Measurements from ENCODE around the gene ACTBL2. TPM values are rescaled to one million over a fixed set of nuclear protein-coding genes. Genes with fewer than 3 reads are reported as not detected.
A peak's percentile ranks its signal among the peaks of the same experiment; 100 is the strongest.

The ACTBL2 gene
- total and polyA plus RNA-seq, 4 donors: not detected

DNA sequence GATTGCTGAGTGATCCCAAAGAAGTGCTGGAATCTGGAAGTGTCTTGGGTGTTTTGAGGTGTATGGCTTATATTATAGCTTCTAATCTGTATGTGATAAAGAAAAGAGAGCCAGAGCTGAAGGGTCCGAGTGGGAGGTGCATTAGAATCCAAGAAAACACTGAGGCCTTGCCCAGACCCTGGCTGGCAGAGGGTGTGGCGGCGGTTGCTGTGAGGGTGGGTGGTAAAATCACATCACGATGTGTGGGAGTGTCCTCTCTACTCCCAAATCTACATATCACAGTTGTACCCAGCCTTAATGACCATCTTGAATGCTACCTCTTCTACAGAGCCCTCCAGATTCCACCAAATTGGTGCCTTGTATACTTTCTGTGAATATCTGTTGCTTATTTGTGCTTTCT, 28.9 kb downstream of the ACTBL2 start:
- H3K36me3 ChIP-seq (ENCODE audit: control insufficient read depth, insufficient read depth, low read length): no peaks in the 10 kb centered on the region
- no peaks in the 10 kb centered on the region for H3K9me3 ChIP-seq (ENCODE audit: control insufficient read depth, insufficient read depth, low read length)
- no peaks in the 10 kb centered on the region for H3K27me3 ChIP-seq (ENCODE audit: control insufficient read depth, insufficient read depth, low read length)
- H3K4me1 ChIP-seq (ENCODE audit: control insufficient read depth, insufficient read depth, low read length): peaks cover 3% of the 10 kb centered on the region
- DNase-seq (ENCODE audit: low read depth in 4 of 6, low spot score in 6 of 6): no peak
- 67% methylated on average over 1 of the region's 4 CpGs for WGBS (ENCODE audit: insufficient coverage)
- H3K27ac ChIP-seq (ENCODE audit: low read depth, low read length): no peak overlapping the region
- no peak overlapping the region for H3K4me3 ChIP-seq (ENCODE audit: low read depth, low read length)

DNA sequence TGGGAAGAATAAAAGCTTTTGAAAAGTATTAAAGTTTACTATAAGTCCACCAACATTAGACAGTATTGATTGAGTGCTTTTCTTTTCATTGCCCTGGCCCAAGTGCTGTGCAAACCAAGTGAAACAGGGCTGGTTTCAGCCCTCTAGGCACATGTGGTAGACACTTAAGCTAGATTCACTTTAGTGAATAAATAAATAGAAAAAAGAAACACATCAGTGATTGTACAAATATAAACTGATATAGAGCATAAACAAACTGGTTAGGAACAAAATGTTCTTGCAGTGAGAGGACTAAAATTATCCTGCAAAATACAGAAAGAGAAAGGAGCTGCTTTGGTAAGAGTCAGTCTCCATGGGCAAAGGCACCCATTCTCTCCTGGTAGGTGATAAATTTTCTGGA, 29.7 kb downstream of the ACTBL2 start:
- no peaks in the 10 kb centered on the region for H3K36me3 ChIP-seq (ENCODE audit: control insufficient read depth, insufficient read depth, low read length)
- H3K27me3 ChIP-seq (ENCODE audit: control insufficient read depth, insufficient read depth, low read length): no peaks in the 10 kb centered on the region
- no peak overlapping the region for H3K27ac ChIP-seq (ENCODE audit: low read depth, low read length)
- H3K4me1 ChIP-seq (ENCODE audit: control insufficient read depth, insufficient read depth, low read length): peaks cover 3% of the 10 kb centered on the region
- no peaks in the 10 kb centered on the region for H3K9me3 ChIP-seq (ENCODE audit: control insufficient read depth, insufficient read depth, low read length)
- no peak overlapping the region for H3K4me3 ChIP-seq (ENCODE audit: low read depth, low read length)
- no peak for DNase-seq (ENCODE audit: low read depth in 4 of 6, low spot score in 6 of 6)

- Histone ChIP-seq H3K4me1 (ENCODE audit: control insufficient read depth, insufficient read depth, low read length) (no peaks in the 10 kb centered on the region), H3K9me3 (ENCODE audit: control insufficient read depth, insufficient read depth, low read length) (no peaks in the 10 kb centered on the region), H3K4me3 (ENCODE audit: low read depth, low read length) (no peak overlapping the region), H3K36me3 (ENCODE audit: control insufficient read depth, insufficient read depth, low read length) (no peaks in the 10 kb centered on the region), H3K27me3 (ENCODE audit: control insufficient read depth, insufficient read depth, low read length) (no peaks in the 10 kb centered on the region), H3K27ac (ENCODE audit: low read depth, low read length) (no peak overlapping the region)
- 21% methylated on average over 3 of the region's 4 CpGs for WGBS (ENCODE audit: insufficient coverage)
- DNase-seq (ENCODE audit: low read depth in 4 of 6, low spot score in 6 of 6): peak in 2 of 6 donors; percentile 57 to 65
Observed at GRCh38 chr5:57450991-57451876, 31.4 kb downstream of the ACTBL2 start.

DNA sequence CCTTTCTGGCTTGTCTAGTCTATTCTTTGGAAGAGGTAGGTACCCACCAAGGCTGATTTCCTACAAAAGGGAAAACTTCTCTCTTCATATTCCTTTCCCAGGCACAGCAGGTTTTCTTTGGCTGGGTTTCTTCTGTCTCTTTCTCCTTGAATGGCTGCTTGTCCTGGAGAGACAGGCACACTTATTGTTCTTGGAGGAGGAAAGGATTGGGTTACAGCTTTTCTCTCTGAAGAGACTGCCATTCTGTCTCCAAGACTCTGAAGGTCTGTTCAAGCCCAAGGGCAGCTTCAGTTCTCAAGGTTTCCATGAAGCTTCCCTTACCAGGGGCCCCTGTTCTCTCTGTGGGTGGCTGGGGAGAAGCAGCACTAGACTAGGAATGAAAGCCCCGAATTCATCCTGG, 33.9 kb downstream of the ACTBL2 start:
- H3K27ac ChIP-seq (ENCODE audit: low read depth, low read length): no peak overlapping the region
- no peaks in the 10 kb centered on the region for H3K4me1 ChIP-seq (ENCODE audit: control insufficient read depth, insufficient read depth, low read length)
- H3K36me3 ChIP-seq (ENCODE audit: control insufficient read depth, insufficient read depth, low read length): no peaks in the 10 kb centered on the region
- DNase-seq (ENCODE audit: low read depth in 4 of 6, low spot score in 6 of 6): peak in 1 of 6 donors; percentile 33
- H3K4me3 ChIP-seq (ENCODE audit: low read depth, low read length): no peak overlapping the region
- no peaks in the 10 kb centered on the region for H3K27me3 ChIP-seq (ENCODE audit: control insufficient read depth, insufficient read depth, low read length)
- H3K9me3 ChIP-seq (ENCODE audit: control insufficient read depth, insufficient read depth, low read length): no peaks in the 10 kb centered on the region
- 100% methylated on average over 1 of the region's 1 CpG for WGBS (ENCODE audit: insufficient coverage)

DNA sequence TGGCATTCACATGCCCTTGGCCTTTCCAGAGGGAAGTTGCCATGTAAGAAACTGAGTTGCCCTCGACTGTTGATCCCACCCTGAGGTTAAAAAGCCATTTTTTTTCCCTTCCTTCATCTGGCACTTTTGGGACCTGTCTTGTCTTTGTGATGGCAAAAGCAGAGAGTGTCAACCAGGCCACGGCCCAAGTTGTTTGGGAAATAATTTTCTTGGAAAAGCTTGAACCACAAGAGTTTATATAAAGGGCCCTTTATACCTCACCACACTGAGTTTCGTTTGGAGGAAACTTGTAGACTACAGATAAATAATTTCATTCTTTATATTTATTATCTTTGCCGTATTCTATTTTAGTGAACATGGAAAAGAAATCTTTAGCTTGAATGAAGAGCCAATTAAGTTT, 34.3 kb downstream of the ACTBL2 start:
- no peak overlapping the region for H3K27ac ChIP-seq (ENCODE audit: low read depth, low read length)
- H3K36me3 ChIP-seq (ENCODE audit: control insufficient read depth, insufficient read depth, low read length): no peaks in the 10 kb centered on the region
- no peaks in the 10 kb centered on the region for H3K9me3 ChIP-seq (ENCODE audit: control insufficient read depth, insufficient read depth, low read length)
- WGBS (ENCODE audit: insufficient coverage): no CpG with 5 or more reads among the region's 4 CpGs
- H3K27me3 ChIP-seq (ENCODE audit: control insufficient read depth, insufficient read depth, low read length): no peaks in the 10 kb centered on the region
- no peaks in the 10 kb centered on the region for H3K4me1 ChIP-seq (ENCODE audit: control insufficient read depth, insufficient read depth, low read length)
- no peak overlapping the region for H3K4me3 ChIP-seq (ENCODE audit: low read depth, low read length)
- DNase-seq (ENCODE audit: low read depth in 4 of 6, low spot score in 6 of 6): no peak

GRCh38 chr5:57447658-57448057, 35.0 kb downstream of the ACTBL2 start:
- H3K36me3 ChIP-seq (ENCODE audit: control insufficient read depth, insufficient read depth, low read length): no peaks in the 10 kb centered on the region
- no peaks in the 10 kb centered on the region for H3K4me1 ChIP-seq (ENCODE audit: control insufficient read depth, insufficient read depth, low read length)
- no peak for DNase-seq (ENCODE audit: low read depth in 4 of 6, low spot score in 6 of 6)
- H3K4me3 ChIP-seq (ENCODE audit: low read depth, low read length): no peak overlapping the region
- no peaks in the 10 kb centered on the region for H3K9me3 ChIP-seq (ENCODE audit: control insufficient read depth, insufficient read depth, low read length)
- H3K27me3 ChIP-seq (ENCODE audit: control insufficient read depth, insufficient read depth, low read length): no peaks in the 10 kb centered on the region
- H3K27ac ChIP-seq (ENCODE audit: low read depth, low read length): no peak overlapping the region

DNA sequence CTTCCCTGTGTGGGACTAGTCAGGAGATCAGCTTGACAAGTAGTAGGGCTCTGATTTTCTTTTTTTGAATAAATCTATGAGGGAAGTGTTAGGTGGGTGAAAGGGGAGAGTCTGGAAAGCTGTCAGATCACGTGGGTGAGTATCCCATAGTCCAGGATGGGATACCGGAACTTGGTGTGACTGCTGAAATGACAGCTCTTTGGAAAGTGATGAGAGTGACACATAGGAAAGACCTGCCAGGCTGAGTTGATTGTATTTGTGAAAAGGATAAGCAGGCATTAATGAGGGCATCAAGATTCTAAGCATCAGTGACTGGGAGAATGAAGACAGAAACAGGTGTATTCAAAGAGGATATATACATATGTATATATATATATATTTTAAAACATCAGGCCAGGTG, 35.6 kb downstream of the ACTBL2 start:
- WGBS (ENCODE audit: insufficient coverage): 93% methylated on average over 2 of the region's 2 CpGs
- H3K4me3 ChIP-seq (ENCODE audit: low read depth, low read length): no peak overlapping the region
- H3K36me3 ChIP-seq (ENCODE audit: control insufficient read depth, insufficient read depth, low read length): no peaks in the 10 kb centered on the region
- no peak for DNase-seq (ENCODE audit: low read depth in 4 of 6, low spot score in 6 of 6)
- no peaks in the 10 kb centered on the region for H3K4me1 ChIP-seq (ENCODE audit: control insufficient read depth, insufficient read depth, low read length)
- no peaks in the 10 kb centered on the region for H3K9me3 ChIP-seq (ENCODE audit: control insufficient read depth, insufficient read depth, low read length)
- no peaks in the 10 kb centered on the region for H3K27me3 ChIP-seq (ENCODE audit: control insufficient read depth, insufficient read depth, low read length)
- H3K27ac ChIP-seq (ENCODE audit: low read depth, low read length): no peak overlapping the region

DNA sequence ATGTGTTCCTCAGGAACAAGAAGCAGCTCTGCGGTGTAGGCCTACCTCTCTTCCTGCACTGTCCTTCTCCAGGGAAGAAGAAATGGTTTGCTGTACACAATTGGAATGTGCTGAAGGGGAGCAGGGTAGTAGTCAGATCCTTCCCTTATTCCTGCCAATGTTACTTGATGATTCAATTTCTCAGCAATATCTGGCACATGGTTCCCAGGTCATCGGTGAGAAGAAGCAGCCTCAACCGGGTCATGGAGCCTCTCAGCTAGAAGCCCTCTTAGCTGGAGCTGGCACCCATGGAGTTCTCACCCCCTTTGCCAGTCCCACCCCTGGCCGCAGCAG, 36.9 kb downstream of the ACTBL2 start:
- Histone ChIP-seq H3K27ac (ENCODE audit: low read depth, low read length) (no peak overlapping the region), H3K9me3 (ENCODE audit: control insufficient read depth, insufficient read depth, low read length) (no peaks in the 10 kb centered on the region), H3K36me3 (ENCODE audit: control insufficient read depth, insufficient read depth, low read length) (no peaks in the 10 kb centered on the region), H3K4me1 (ENCODE audit: control insufficient read depth, insufficient read depth, low read length) (no peaks in the 10 kb centered on the region), H3K27me3 (ENCODE audit: control insufficient read depth, insufficient read depth, low read length) (no peaks in the 10 kb centered on the region), H3K4me3 (ENCODE audit: low read depth, low read length) (no peak overlapping the region)
- WGBS (ENCODE audit: insufficient coverage): 100% methylated on average over 2 of the region's 4 CpGs
- DNase-seq (ENCODE audit: low read depth in 4 of 6, low spot score in 6 of 6): no peak

- H3K27ac ChIP-seq (ENCODE audit: low read depth, low read length): no peak overlapping the region
Observed at GRCh38 chr5:57445006-57445704, 37.5 kb downstream of the ACTBL2 start.

More at GRCh38 chr5:57445006-57445704, 37.5 kb downstream of the ACTBL2 start:
- no peak for DNase-seq (ENCODE audit: low read depth in 4 of 6, low spot score in 6 of 6)
- no peaks in the 10 kb centered on the region for H3K4me1 ChIP-seq (ENCODE audit: control insufficient read depth, insufficient read depth, low read length)
- H3K27me3 ChIP-seq (ENCODE audit: control insufficient read depth, insufficient read depth, low read length): no peaks in the 10 kb centered on the region
- no peak overlapping the region for H3K4me3 ChIP-seq (ENCODE audit: low read depth, low read length)
- WGBS (ENCODE audit: insufficient coverage): 72% methylated on average over 3 of the region's 5 CpGs
- H3K9me3 ChIP-seq (ENCODE audit: control insufficient read depth, insufficient read depth, low read length): no peaks in the 10 kb centered on the region
- no peaks in the 10 kb centered on the region for H3K36me3 ChIP-seq (ENCODE audit: control insufficient read depth, insufficient read depth, low read length)
